ENCODE results near the gene GGTLC1. TPM values are rescaled to one million over a fixed set of nuclear protein-coding genes. Genes with fewer than 3 reads are reported as not detected.

The GGTLC1 gene
- total and polyA plus RNA-seq, 4 donors, result 4.2 to 98.4 (median 17.5) TPM

GRCh38 chr20:23962272-23962671 lies 26.3 kb downstream of the GGTLC1 start:
- ATAC-seq (ENCODE audit: insufficient read depth, low FRiP score) (no peak), DNase-seq (no peak)
- no peak overlapping the region for H3K27ac ChIP-seq (ENCODE audit: low read depth in 1 of 2, low read length in 1 of 2)
- H3K4me1 ChIP-seq (ENCODE audit: control insufficient read depth in 5 of 5, insufficient read depth in 5 of 5, low read length in 5 of 5), result peaks cover 0 to 6% (median 0%) of the 10 kb centered on the region in 5 donors
- no peaks in the 10 kb centered on the region for H3K27me3 ChIP-seq (ENCODE audit: control insufficient read depth in 3 of 3, insufficient read depth in 3 of 3, low read length in 2 of 3)
- H3K9me3 ChIP-seq (ENCODE audit: control insufficient read depth in 4 of 4, insufficient read depth in 3 of 4, low read length in 3 of 4), result peaks cover 0 to 9% (median 0%) of the 10 kb centered on the region in 4 donors
- H3K4me3 ChIP-seq, result no peak overlapping the region
- H3K9ac ChIP-seq (ENCODE audit: insufficient read depth in 1 of 2, low read length in 2 of 2), result no peak overlapping the region
- no peak for TF ChIP-seq CTCF (IDR thresholded peaks at IDR 0.05; ENCODE audit: control extremely low read depth, extremely low read depth)
- H3K36me3 ChIP-seq (ENCODE audit: control insufficient read depth in 4 of 4, insufficient read depth in 4 of 4, low read length in 4 of 4), result no peaks in the 10 kb centered on the region

- Histone ChIP-seq H3K4me1 (ENCODE audit: control insufficient read depth in 5 of 5, insufficient read depth in 5 of 5, low read length in 5 of 5) (no peaks in the 10 kb centered on the region), H3K9me3 (ENCODE audit: control insufficient read depth in 4 of 4, insufficient read depth in 3 of 4, low read length in 3 of 4) (peaks cover 0 to 5% (median 0%) of the 10 kb centered on the region in 4 donors), H3K9ac (ENCODE audit: insufficient read depth in 1 of 2, low read length in 2 of 2) (no peak overlapping the region), H3K27me3 (ENCODE audit: control insufficient read depth in 3 of 3, insufficient read depth in 3 of 3, low read length in 2 of 3) (no peaks in the 10 kb centered on the region), H3K27ac (ENCODE audit: low read depth in 1 of 2, low read length in 1 of 2) (no peak overlapping the region), H3K36me3 (ENCODE audit: control insufficient read depth in 4 of 4, insufficient read depth in 4 of 4, low read length in 4 of 4) (no peaks in the 10 kb centered on the region), H3K4me3 (no peak overlapping the region)
- TF ChIP-seq CTCF (IDR thresholded peaks at IDR 0.05; ENCODE audit: control extremely low read depth, extremely low read depth), result no peak
- ATAC-seq (ENCODE audit: insufficient read depth, low FRiP score) (no peak), DNase-seq (no peak)
- WGBS, 2 donors, result 72 to 86% methylated on average over 7 of the region's 7 CpGs
Measured at GRCh38 chr20:23959054-23959453, 29.5 kb downstream of the GGTLC1 start.

- Histone ChIP-seq H3K36me3 (ENCODE audit: control insufficient read depth in 4 of 4, insufficient read depth in 4 of 4, low read length in 4 of 4) (no peaks in the 10 kb centered on the region), H3K27ac (ENCODE audit: low read depth in 1 of 2, low read length in 1 of 2) (no peak overlapping the region), H3K4me1 (ENCODE audit: control insufficient read depth in 5 of 5, insufficient read depth in 5 of 5, low read length in 5 of 5) (peaks cover 0 to 3% (median 0%) of the 10 kb centered on the region in 5 donors), H3K9me3 (ENCODE audit: control insufficient read depth in 4 of 4, insufficient read depth in 3 of 4, low read length in 3 of 4) (no peaks in the 10 kb centered on the region), H3K4me3 (no peak overlapping the region), H3K9ac (ENCODE audit: insufficient read depth in 1 of 2, low read length in 2 of 2) (no peak overlapping the region), H3K27me3 (ENCODE audit: control insufficient read depth in 3 of 3, insufficient read depth in 3 of 3, low read length in 2 of 3) (no peaks in the 10 kb centered on the region)
- no peak for ATAC-seq (ENCODE audit: insufficient read depth, low FRiP score)
- TF ChIP-seq CTCF (IDR thresholded peaks at IDR 0.05; ENCODE audit: control extremely low read depth, extremely low read depth), result no peak
- 23 to 32% methylated on average over 3 of the region's 3 CpGs for WGBS, 2 donors
- DNase-seq, result no peak
Measured at GRCh38 chr20:23955896-23956295, 32.7 kb downstream of the GGTLC1 start.

Measured in lung (tissue), 12 donors.